H9 (cell line): ENCODE data around the gene ABCA13. TPM values are rescaled to one million over a fixed set of nuclear protein-coding genes. Genes with fewer than 3 reads are reported as not detected.

Source experiments
- DNase-seq: peaks from one replicate; pipeline ENCODE4 v3.0.0-alpha.2; 2017
- H2AFZ ChIP-seq: one replicate; pipeline ENCODE4 v1.6.1; 2013; ENCODE audit warnings: mild to moderate bottlenecking, low read length, control low read depth, moderate library complexity
- H2AK5ac ChIP-seq: 2 replicates; pipeline ENCODE4 v1.6.1; 2013; ENCODE audit warnings: low read length, control low read depth, mixed read lengths; ENCODE audit not compliant: insufficient read length
- H2BK120ac ChIP-seq: one replicate; pipeline ENCODE4 v1.6.1; 2013; ENCODE audit warnings: low read depth, mild to moderate bottlenecking, low read length, control low read depth, inconsistent platforms; ENCODE audit not compliant: poor library complexity, severe bottlenecking
- H2BK12ac ChIP-seq: 2 replicates; pipeline ENCODE4 v1.6.1; 2013; ENCODE audit warnings: low read length, control low read depth, mixed read lengths, low read depth; ENCODE audit not compliant: insufficient read length
- H2BK15ac ChIP-seq: 2 replicates; pipeline ENCODE4 v1.6.1; 2013; ENCODE audit warnings: low read depth, low read length, control low read depth
- H2BK20ac ChIP-seq: one replicate; pipeline ENCODE4 v1.6.1; 2013; ENCODE audit warnings: low read depth, mild to moderate bottlenecking, low read length, control low read depth, inconsistent platforms; ENCODE audit not compliant: poor library complexity, severe bottlenecking
- H2BK5ac ChIP-seq: 2 replicates; pipeline ENCODE4 v1.6.1; 2013; ENCODE audit warnings: low read length, control low read depth, mixed read lengths; ENCODE audit not compliant: insufficient read length
- H3K14ac ChIP-seq: 2 replicates; pipeline ENCODE4 v1.6.1; 2013; ENCODE audit warnings: low read length, control low read depth; ENCODE audit not compliant: insufficient read depth
- H3K18ac ChIP-seq: 2 replicates; pipeline ENCODE4 v1.6.1; 2013; ENCODE audit warnings: low read depth, mild to moderate bottlenecking, mixed read lengths, low read length, control low read depth; ENCODE audit not compliant: insufficient read length
- H3K23ac ChIP-seq: 2 replicates; pipeline ENCODE4 v1.6.1; 2013; ENCODE audit warnings: low read length, control low read depth, mixed read lengths, low read depth; ENCODE audit not compliant: insufficient read length
- H3K23me2 ChIP-seq: 2 replicates; pipeline ENCODE4 v1.6.1; 2013; ENCODE audit warnings: low read depth, mild to moderate bottlenecking, mixed read lengths, low read length, control low read depth; ENCODE audit not compliant: insufficient read length, poor library complexity, severe bottlenecking
- H3K27ac ChIP-seq: 2 replicates; pipeline ENCODE4 v1.5.1; 2013; ENCODE audit warnings: low read length, control low read depth, mixed read lengths, low read depth; ENCODE audit not compliant: insufficient read length
- H3K27me3 ChIP-seq: 2 replicates; pipeline ENCODE4 v1.6.1; 2013; ENCODE audit warnings: low read length, control low read depth, inconsistent platforms; ENCODE audit not compliant: insufficient read depth
- H3K4ac ChIP-seq: 2 replicates; pipeline ENCODE4 v1.6.1; 2013; ENCODE audit warnings: low read depth, mild to moderate bottlenecking, control low read depth, inconsistent platforms, low read length, moderate library complexity
- H3K4me1 ChIP-seq: 2 replicates; pipeline ENCODE4 v1.6.1; 2013; ENCODE audit warnings: low read length, control low read depth, inconsistent platforms; ENCODE audit not compliant: insufficient read depth
- H3K4me2 ChIP-seq: 2 replicates; pipeline ENCODE4 v1.6.1; 2013; ENCODE audit warnings: low read length, control low read depth, mixed read lengths; ENCODE audit not compliant: insufficient read length, insufficient read depth
- H3K56ac ChIP-seq: 2 replicates; pipeline ENCODE4 v1.6.1; 2013; ENCODE audit warnings: low read depth, mild to moderate bottlenecking, mixed read lengths, low read length, control low read depth; ENCODE audit not compliant: insufficient read length
- H3K79me1 ChIP-seq: 2 replicates; pipeline ENCODE4 v1.6.1; 2013; ENCODE audit warnings: low read depth, mild to moderate bottlenecking, moderate library complexity, low read length, control low read depth, inconsistent platforms; ENCODE audit not compliant: insufficient read depth, poor library complexity, severe bottlenecking
- H3K79me2 ChIP-seq: 2 replicates; pipeline ENCODE4 v1.6.1; 2013; ENCODE audit warnings: low read length, control low read depth, inconsistent platforms; ENCODE audit not compliant: insufficient read depth
- H3K9ac ChIP-seq: 2 replicates; pipeline ENCODE4 v1.6.1; 2013; ENCODE audit warnings: low read length, control low read depth, mixed read lengths; ENCODE audit not compliant: insufficient read length; ENCODE audit errors: extremely low read depth
- H3K9me3 ChIP-seq: one replicate; pipeline ENCODE4 v1.6.1; 2013; ENCODE audit warnings: low read depth, low read length, inconsistent platforms; ENCODE audit not compliant: control insufficient read depth
- H3T11ph ChIP-seq: one replicate; pipeline ENCODE4 v1.6.1; 2013; ENCODE audit warnings: mild to moderate bottlenecking, low read length, control low read depth, inconsistent platforms
- H4K20me1 ChIP-seq: one replicate; pipeline ENCODE4 v1.6.1; 2013; ENCODE audit not compliant: control insufficient read depth, insufficient read length, insufficient read depth
- H4K5ac ChIP-seq: 2 replicates; pipeline ENCODE4 v1.6.1; 2013; ENCODE audit warnings: low read depth, mild to moderate bottlenecking, mixed read lengths, low read length, control low read depth; ENCODE audit not compliant: insufficient read length
- H4K8ac ChIP-seq: replicated peaks from 2 replicates; pipeline ENCODE4 v1.6.1; 2013; ENCODE audit warnings: low read length, control low read depth, mixed read lengths, low read depth; ENCODE audit not compliant: insufficient read length
- H4K91ac ChIP-seq: 2 replicates; pipeline ENCODE4 v1.6.1; 2013; ENCODE audit warnings: low read depth, mild to moderate bottlenecking, moderate library complexity, mixed read lengths, low read length, control low read depth; ENCODE audit not compliant: insufficient read length
- H3K27ac Mint-ChIP-seq, 3 experiments: 2 replicates in 2 of 3; 3 replicates in 1 of 3; pipeline ENCODE4 v1.8.0; 2020 to 2021; ENCODE audit warnings: mixed read lengths in 3 of 3, mild to moderate bottlenecking in 1 of 3, moderate library complexity in 1 of 3
- H3K27me3 Mint-ChIP-seq: 2 replicates; pipeline ENCODE4 v1.8.0; 2021; ENCODE audit warnings: low read depth, mild to moderate bottlenecking, moderate library complexity, mixed read lengths
- H3K36me3 Mint-ChIP-seq, 3 experiments: 2 replicates in 2 of 3; 3 replicates in 1 of 3; pipeline ENCODE4 v1.8.0; 2020 to 2021; ENCODE audit warnings: low read depth in 3 of 3, mixed read lengths in 3 of 3; ENCODE audit not compliant: insufficient read depth in 1 of 3
- H3K4me1 Mint-ChIP-seq, 2 experiments: 2 replicates each; pipeline ENCODE4 v1.8.0; 2020; ENCODE audit warnings: mixed read lengths in 2 of 2
- H3K4me3 Mint-ChIP-seq, 2 experiments: 2 replicates in 1 of 2; 3 replicates in 1 of 2; pipeline ENCODE4 v1.8.0; 2020 to 2021; ENCODE audit warnings: mild to moderate bottlenecking in 2 of 2, mixed read lengths in 2 of 2, moderate library complexity in 1 of 2
- H3K9me3 Mint-ChIP-seq, 2 experiments: 2 replicates in 1 of 2; 3 replicates in 1 of 2; pipeline ENCODE4 v1.8.0; 2020; ENCODE audit warnings: mild to moderate bottlenecking in 2 of 2, mixed read lengths in 2 of 2, moderate library complexity in 1 of 2
- WGBS: extraction: QIAGEN DNeasy Blood & Tissue Kit; methylation state at CpG from one replicate; pipeline ENCODE4 v1.1.7; 2013; ENCODE audit warnings: missing lambda C conversion rate, low lambda C conversion rate, mixed read lengths; ENCODE audit not compliant: insufficient read length; ENCODE audit errors: extremely low coverage; 5-methylcytosine and 5-hydroxymethylcytosine counted together
- total RNA-seq: library from RNA; stranded (reverse); gene quantifications from 2 replicates; pipeline ENCODE4 v1.2.1, GENCODE V29; 2021
- TF ChIP-seq, protein P1 (sequence below): fragments of 200-600 bp; sonication (generic); conservative IDR thresholded peaks from 3 replicates; pipeline ENCODE4 v1.8.0; 2021; ENCODE audit warnings: antibody characterized with exemption, mild to moderate bottlenecking

The ABCA13 gene
- total RNA-seq, 1 experiment from 2014 or later = 0.11 TPM

DNA sequence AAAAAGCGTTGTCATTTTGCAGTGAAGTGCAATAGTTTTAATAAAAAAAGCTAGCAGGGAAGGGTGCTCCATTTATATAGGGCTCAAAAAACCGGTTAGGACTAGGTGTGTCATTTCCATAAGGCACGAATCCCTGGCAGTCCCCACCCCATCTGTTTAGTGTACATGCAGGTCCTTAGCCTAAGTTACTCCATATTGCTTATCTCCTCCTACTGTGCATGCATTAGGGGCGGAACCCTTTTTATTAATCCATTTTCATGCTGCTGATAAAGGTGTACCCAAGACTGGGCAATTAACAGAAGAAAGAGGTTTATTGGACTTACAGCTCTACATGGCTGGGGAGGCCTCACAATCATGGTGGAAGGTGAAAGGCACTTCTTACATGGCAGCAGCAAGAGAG is 301.4 kb downstream of the ABCA13 start:
- Histone ChIP-seq H3K23me2 (no peaks in the 10 kb centered on the region), H3K4me1 (no peaks in the 10 kb centered on the region), H4K20me1 (no peaks in the 10 kb centered on the region), H2AK5ac (no peak overlapping the region), H3K4me2 (no peak overlapping the region), H2BK12ac (no peak overlapping the region), H2BK20ac (no peak overlapping the region), H2BK120ac (no peak overlapping the region), H3K79me1 (no peaks in the 10 kb centered on the region), H3K27ac (no peak overlapping the region), H3K79me2 (no peaks in the 10 kb centered on the region), H3T11ph (no peak overlapping the region), H3K9ac (no peak overlapping the region), H4K91ac (no peak overlapping the region), H2BK15ac (no peak overlapping the region), H3K4ac (no peak overlapping the region), H3K9me3 (no peaks in the 10 kb centered on the region), H3K23ac (no peak overlapping the region), H3K56ac (no peak overlapping the region), H3K18ac (no peak overlapping the region), H4K5ac (no peak overlapping the region), H3K27me3 (no peaks in the 10 kb centered on the region), H2AFZ (no peak overlapping the region), H3K14ac (no peak overlapping the region), H2BK5ac (no peak overlapping the region), H4K8ac (no peak overlapping the region)
- no peak for DNase-seq
- TF ChIP-seq, protein P1, sequence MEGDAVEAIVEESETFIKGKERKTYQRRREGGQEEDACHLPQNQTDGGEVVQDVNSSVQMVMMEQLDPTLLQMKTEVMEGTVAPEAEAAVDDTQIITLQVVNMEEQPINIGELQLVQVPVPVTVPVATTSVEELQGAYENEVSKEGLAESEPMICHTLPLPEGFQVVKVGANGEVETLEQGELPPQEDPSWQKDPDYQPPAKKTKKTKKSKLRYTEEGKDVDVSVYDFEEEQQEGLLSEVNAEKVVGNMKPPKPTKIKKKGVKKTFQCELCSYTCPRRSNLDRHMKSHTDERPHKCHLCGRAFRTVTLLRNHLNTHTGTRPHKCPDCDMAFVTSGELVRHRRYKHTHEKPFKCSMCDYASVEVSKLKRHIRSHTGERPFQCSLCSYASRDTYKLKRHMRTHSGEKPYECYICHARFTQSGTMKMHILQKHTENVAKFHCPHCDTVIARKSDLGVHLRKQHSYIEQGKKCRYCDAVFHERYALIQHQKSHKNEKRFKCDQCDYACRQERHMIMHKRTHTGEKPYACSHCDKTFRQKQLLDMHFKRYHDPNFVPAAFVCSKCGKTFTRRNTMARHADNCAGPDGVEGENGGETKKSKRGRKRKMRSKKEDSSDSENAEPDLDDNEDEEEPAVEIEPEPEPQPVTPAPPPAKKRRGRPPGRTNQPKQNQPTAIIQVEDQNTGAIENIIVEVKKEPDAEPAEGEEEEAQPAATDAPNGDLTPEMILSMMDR = no peak
- H3K27ac Mint-ChIP-seq = no peak overlapping the region
- H3K27me3 Mint-ChIP-seq = no peaks in the 10 kb centered on the region
- H3K4me1 Mint-ChIP-seq = peaks cover 37 to 38% of the 10 kb centered on the region in 2 experiments
- no CpG with 5 or more reads among the region's 4 CpGs for WGBS
- peaks cover 0 to 13% (median 0%) of the 10 kb centered on the region in 3 experiments; a peak in 1 of 7 replicates for H3K36me3 Mint-ChIP-seq
- H3K9me3 Mint-ChIP-seq = peaks cover 2 to 4% of the 10 kb centered on the region in 2 experiments; a peak in 3 of 5 replicates
- no peak overlapping the region for H3K4me3 Mint-ChIP-seq
